ENCODE measurements around the gene IGF1R. TPM values are rescaled to one million over a fixed set of nuclear protein-coding genes. Genes with fewer than 3 reads are reported as not detected.
A peak's percentile ranks its signal among the peaks of the same experiment; 100 is the strongest.

The IGF1R gene
- total and polyA plus RNA-seq, 2 of the 13 experiments (the other 11 are each of a cell fraction or from before 2014, with no cell fraction given): 15.9 to 18.4 TPM

GRCh38 chr15:98610991-98611390 is 37.3 kb upstream of the IGF1R start:
- DNase-seq (ENCODE audit: low spot score) (no peak), FAIRE-seq (no peak), ATAC-seq (no peak)
- Histone ChIP-seq H3K4me2 (ENCODE audit: low read depth, low read length) (no peak overlapping the region), H3K9ac (ENCODE audit: insufficient read depth, low read depth, low read length) (no peak overlapping the region), H2AFZ (ENCODE audit: low read length) (no peak overlapping the region), H3K36me3 (replicated peaks in 1 of 2; ENCODE audit: control insufficient read depth in 1 of 2, insufficient read depth in 2 of 2, low read length in 2 of 2) (no peaks in the 10 kb centered on the region), H3K27ac (ENCODE audit: extremely low read length, insufficient read depth, low read length) (no peak overlapping the region), H3K27me3 (ENCODE audit: control insufficient read depth in 1 of 2, insufficient read depth in 2 of 2, low read length in 2 of 2) (peaks cover 0 to 11% of the 10 kb centered on the region in 2 experiments; a peak in 2 of 5 replicates), H3K9me3 (ENCODE audit: low read length) (no peaks in the 10 kb centered on the region), H3K4me1 (ENCODE audit: insufficient read depth, low read length) (peaks cover 13% of the 10 kb centered on the region), H3K79me2 (ENCODE audit: insufficient read depth, low read length) (no peaks in the 10 kb centered on the region), H3K4me3 (replicated peaks in 1 of 3; ENCODE audit: insufficient read depth in 1 of 3, low read depth in 2 of 3, low read length in 3 of 3) (no peak overlapping the region), H4K20me1 (ENCODE audit: insufficient read depth, low read length) (no peaks in the 10 kb centered on the region)
- in situ Hi-C loops (cut with HindIII; ENCODE audit: extremely low pct_ligation_motif_present, low pct_unique_long_range_greater_than_20kb) (no loop called here), intact Hi-C loops (cut with micrococcal nuclease; ENCODE audit: unreplicated experiment) (no loop called here)
- TF ChIP-seq, protein P1, sequence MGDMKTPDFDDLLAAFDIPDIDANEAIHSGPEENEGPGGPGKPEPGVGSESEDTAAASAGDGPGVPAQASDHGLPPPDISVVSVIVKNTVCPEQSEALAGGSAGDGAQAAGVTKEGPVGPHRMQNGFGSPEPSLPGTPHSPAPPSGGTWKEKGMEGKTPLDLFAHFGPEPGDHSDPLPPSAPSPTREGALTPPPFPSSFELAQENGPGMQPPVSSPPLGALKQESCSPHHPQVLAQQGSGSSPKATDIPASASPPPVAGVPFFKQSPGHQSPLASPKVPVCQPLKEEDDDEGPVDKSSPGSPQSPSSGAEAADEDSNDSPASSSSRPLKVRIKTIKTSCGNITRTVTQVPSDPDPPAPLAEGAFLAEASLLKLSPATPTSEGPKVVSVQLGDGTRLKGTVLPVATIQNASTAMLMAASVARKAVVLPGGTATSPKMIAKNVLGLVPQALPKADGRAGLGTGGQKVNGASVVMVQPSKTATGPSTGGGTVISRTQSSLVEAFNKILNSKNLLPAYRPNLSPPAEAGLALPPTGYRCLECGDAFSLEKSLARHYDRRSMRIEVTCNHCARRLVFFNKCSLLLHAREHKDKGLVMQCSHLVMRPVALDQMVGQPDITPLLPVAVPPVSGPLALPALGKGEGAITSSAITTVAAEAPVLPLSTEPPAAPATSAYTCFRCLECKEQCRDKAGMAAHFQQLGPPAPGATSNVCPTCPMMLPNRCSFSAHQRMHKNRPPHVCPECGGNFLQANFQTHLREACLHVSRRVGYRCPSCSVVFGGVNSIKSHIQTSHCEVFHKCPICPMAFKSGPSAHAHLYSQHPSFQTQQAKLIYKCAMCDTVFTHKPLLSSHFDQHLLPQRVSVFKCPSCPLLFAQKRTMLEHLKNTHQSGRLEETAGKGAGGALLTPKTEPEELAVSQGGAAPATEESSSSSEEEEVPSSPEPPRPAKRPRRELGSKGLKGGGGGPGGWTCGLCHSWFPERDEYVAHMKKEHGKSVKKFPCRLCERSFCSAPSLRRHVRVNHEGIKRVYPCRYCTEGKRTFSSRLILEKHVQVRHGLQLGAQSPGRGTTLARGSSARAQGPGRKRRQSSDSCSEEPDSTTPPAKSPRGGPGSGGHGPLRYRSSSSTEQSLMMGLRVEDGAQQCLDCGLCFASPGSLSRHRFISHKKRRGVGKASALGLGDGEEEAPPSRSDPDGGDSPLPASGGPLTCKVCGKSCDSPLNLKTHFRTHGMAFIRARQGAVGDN (CRISPR knock-in tag; IDR thresholded peaks at IDR 0.05): no peak
- TF ChIP-seq PAF1 (CRISPR knock-in tag; IDR thresholded peaks at IDR 0.05): no peak
- ChIA-PET CTCF (ENCODE audit: low intra/inter-chr PET ratio, low total read pairs) (no interaction called here), POLR2A (no interaction called here)
- BruUV-seq (replicated peaks): no TSS peak
- 8% methylated on average over 4 of the region's 4 CpGs for WGBS (ENCODE audit: low lambda C conversion rate)

GRCh38 chr15:98611808-98612207 is 36.5 kb upstream of the IGF1R start:
- ChIA-PET CTCF (ENCODE audit: low intra/inter-chr PET ratio, low total read pairs) (no interaction called here), POLR2A (no interaction called here)
- no peaks in the 10 kb centered on the region for H3K9me3 ChIP-seq (ENCODE audit: low read length)
- no peak overlapping the region for H3K4me2 ChIP-seq (ENCODE audit: low read depth, low read length)
- WGBS (ENCODE audit: low lambda C conversion rate): 61% methylated on average over 2 of the region's 2 CpGs
- FAIRE-seq: no peak
- no TSS peak for BruUV-seq (replicated peaks)
- no peaks in the 10 kb centered on the region for H3K79me2 ChIP-seq (ENCODE audit: insufficient read depth, low read length)
- TF ChIP-seq HHEX (CRISPR knock-in tag; IDR thresholded peaks at IDR 0.05): 0 out of 2 replicates have a peak, but pooled peaks have one; percentile 26
- TF ChIP-seq ZNF781 (CRISPR knock-in tag; IDR thresholded peaks at IDR 0.05; ENCODE audit: borderline replicate concordance, not compliant biosample characterization): no peak
- no peak for TF ChIP-seq ZSCAN20 (CRISPR knock-in tag; IDR thresholded peaks at IDR 0.05; ENCODE audit: borderline replicate concordance)
- TF ChIP-seq NR3C1 (CRISPR knock-in tag; IDR thresholded peaks at IDR 0.05): no peak
- TF ChIP-seq, protein P2, sequence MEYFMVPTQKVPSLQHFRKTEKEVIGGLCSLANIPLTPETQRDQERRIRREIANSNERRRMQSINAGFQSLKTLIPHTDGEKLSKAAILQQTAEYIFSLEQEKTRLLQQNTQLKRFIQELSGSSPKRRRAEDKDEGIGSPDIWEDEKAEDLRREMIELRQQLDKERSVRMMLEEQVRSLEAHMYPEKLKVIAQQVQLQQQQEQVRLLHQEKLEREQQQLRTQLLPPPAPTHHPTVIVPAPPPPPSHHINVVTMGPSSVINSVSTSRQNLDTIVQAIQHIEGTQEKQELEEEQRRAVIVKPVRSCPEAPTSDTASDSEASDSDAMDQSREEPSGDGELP (IDR thresholded peaks at IDR 0.05; ENCODE audit: borderline replicate concordance, low read depth): 0 out of 2 replicates have a peak, but pooled peaks have one; percentile 18
- TF ChIP-seq MIXL1 (CRISPR knock-in tag; IDR thresholded peaks at IDR 0.05): no peak
- no peak for TF ChIP-seq DR1 (CRISPR knock-in tag; IDR thresholded peaks at IDR 0.05)
- TF ChIP-seq ZNF121 (CRISPR knock-in tag; IDR thresholded peaks at IDR 0.05): no peak
- in situ Hi-C loops (cut with HindIII; ENCODE audit: extremely low pct_ligation_motif_present, low pct_unique_long_range_greater_than_20kb) (no loop called here), intact Hi-C loops (cut with micrococcal nuclease; ENCODE audit: unreplicated experiment) (no loop called here)
- H3K4me3 ChIP-seq (replicated peaks in 1 of 3; ENCODE audit: insufficient read depth in 1 of 3, low read depth in 2 of 3, low read length in 3 of 3): no peak overlapping the region
- no peak for DNase-seq (ENCODE audit: low spot score)
- no peaks in the 10 kb centered on the region for H4K20me1 ChIP-seq (ENCODE audit: insufficient read depth, low read length)
- H3K36me3 ChIP-seq (replicated peaks in 1 of 2; ENCODE audit: control insufficient read depth in 1 of 2, insufficient read depth in 2 of 2, low read length in 2 of 2): no peaks in the 10 kb centered on the region
- no peak overlapping the region for H2AFZ ChIP-seq (ENCODE audit: low read length)
- peaks cover 0 to 7% of the 10 kb centered on the region in 2 experiments; a peak in 2 of 5 replicates for H3K27me3 ChIP-seq (ENCODE audit: control insufficient read depth in 1 of 2, insufficient read depth in 2 of 2, low read length in 2 of 2)
- ATAC-seq: no peak
- H3K4me1 ChIP-seq (ENCODE audit: insufficient read depth, low read length): peaks cover 21% of the 10 kb centered on the region
- H3K9ac ChIP-seq (ENCODE audit: insufficient read depth, low read depth, low read length): no peak overlapping the region
- H3K27ac ChIP-seq (ENCODE audit: extremely low read length, insufficient read depth, low read length): no peak overlapping the region
